ELF-1 (cell line): ENCODE data around the gene PGAM5.
"Not testable (repeated sequence)": the region's sequence is repeated elsewhere in the genome, so short reads cannot be mapped to it uniquely, and the experiment has no call there.

Experiments used
- DNase-seq: peaks from one replicate; pipeline ENCODE4 v3.0.0-alpha.2; 2016; ENCODE audit warnings: low read depth, low spot score

The PGAM5 gene

GRCh38 chr12:132747896-132748295 is 37.3 kb downstream of the PGAM5 start:
- no peak for DNase-seq

GRCh38 chr12:132748319-132748718 is 37.7 kb downstream of the PGAM5 start:
- DNase-seq = no peak

- not testable (repeated sequence) for DNase-seq
Observed at GRCh38 chr12:132753670-132754069, 43.0 kb downstream of the PGAM5 start.

GRCh38 chr12:132754160-132754932 is 43.7 kb downstream of the PGAM5 start:
- no peak for DNase-seq

GRCh38 chr12:132758825-132759224 is 48.2 kb downstream of the PGAM5 start:
- not testable (repeated sequence) for DNase-seq

- no peak for DNase-seq
Observed at GRCh38 chr12:132759359-132759758, 48.7 kb downstream of the PGAM5 start.

- peak; percentile 27 for DNase-seq
Observed at GRCh38 chr12:132761032-132761920, 50.6 kb downstream of the PGAM5 start, which contains the start of gene ANKLE2. Gene ANKLE2 (minus strand): TSS chr12:132761832. CDS start chr12:132761798, 34 bp downstream.

- DNase-seq = peak; percentile 79
Observed at GRCh38 chr12:132761921-132762583, 51.4 kb downstream of the PGAM5 start.

- DNase-seq = no peak
Observed at GRCh38 chr12:132764231-132764630, 53.6 kb downstream of the PGAM5 start.

GRCh38 chr12:132765361-132765760 is 54.7 kb downstream of the PGAM5 start:
- DNase-seq = no peak

GRCh38 chr12:132766380-132767085 is 55.9 kb downstream of the PGAM5 start:
- DNase-seq = no peak

GRCh38 chr12:132771126-132771838 is 60.6 kb downstream of the PGAM5 start:
- no peak for DNase-seq
